CD4-positive, alpha-beta memory T cell (primary cell): ENCODE results near the gene GMDS. TPM values are rescaled to one million over a fixed set of nuclear protein-coding genes. Genes with fewer than 3 reads are reported as not detected.
A peak's percentile ranks its signal among the peaks of the same experiment; 100 is the strongest.

Experiments
- CTCF ChIA-PET: fragments of 350-600 bp; sonication (Branson Sonifier 250); formaldehyde crosslinking; loops from one replicate; lab custom pipeline; 2021; ENCODE audit warnings: inconsistent platforms; ENCODE audit not compliant: partially characterized antibody; lab: Charles Lee
- POLR2A ChIA-PET: fragments of 350-600 bp; sonication (Branson Sonifier 250); formaldehyde crosslinking; loops from one replicate; lab custom pipeline; 2021; ENCODE audit not compliant: partially characterized antibody; lab: Charles Lee
- DNase-seq, 5 donors: peaks; one replicate each; pipeline versions ENCODE4 v3.0.0 to v3.0.0-alpha.2; 2020 to 2022; ENCODE audit warnings: mixed read lengths in 1 of 5
- H3K27ac ChIP-seq: one replicate; pipeline ENCODE4 v1.7.0; 2013; ENCODE audit warnings: low read depth, low read length
- H3K27me3 ChIP-seq: 2 replicates; pipeline ENCODE4 v1.7.0; 2013; ENCODE audit warnings: mild to moderate bottlenecking, low read length, moderate library complexity; ENCODE audit not compliant: insufficient read depth
- H3K36me3 ChIP-seq: 2 replicates; pipeline ENCODE4 v1.7.0; 2013; ENCODE audit warnings: mild to moderate bottlenecking, low read length, moderate library complexity; ENCODE audit not compliant: insufficient read depth
- H3K4me1 ChIP-seq: 2 replicates; pipeline ENCODE4 v1.7.0; 2013; ENCODE audit warnings: mild to moderate bottlenecking, low read length, moderate library complexity; ENCODE audit not compliant: insufficient read depth
- H3K4me3 ChIP-seq, 2 donors: one replicate each; pipeline ENCODE4 v1.7.0; 2013; ENCODE audit warnings: low read length in 2 of 2, mild to moderate bottlenecking in 1 of 2
- H3K9me3 ChIP-seq, 2 donors: one replicate each; pipeline ENCODE4 v1.7.0; 2013; ENCODE audit warnings: low read length in 2 of 2, control low read depth in 1 of 2; ENCODE audit not compliant: control insufficient read depth in 1 of 2
- H3K27ac Mint-ChIP-seq, 7 donors: one replicate each; pipeline ENCODE4 v1.8.0; 2020 to 2021; ENCODE audit warnings: mixed read lengths in 7 of 7, mild to moderate bottlenecking in 6 of 7, inconsistent platforms in 3 of 7, moderate library complexity in 3 of 7
- H3K27me3 Mint-ChIP-seq, 2 donors: one replicate each; pipeline ENCODE4 v1.8.0; 2020 to 2021; ENCODE audit warnings: mixed read lengths in 2 of 2
- H3K36me3 Mint-ChIP-seq, 2 donors: one replicate each; pipeline ENCODE4 v1.8.0; 2020 to 2021; ENCODE audit warnings: mixed read lengths in 2 of 2, inconsistent platforms in 1 of 2, mild to moderate bottlenecking in 1 of 2
- H3K4me1 Mint-ChIP-seq, 4 donors: one replicate each; pipeline ENCODE4 v1.8.0; 2020 to 2021; ENCODE audit warnings: mixed read lengths in 4 of 4, mild to moderate bottlenecking in 1 of 4
- H3K4me3 Mint-ChIP-seq, 8 donors: one replicate each; pipeline ENCODE4 v1.8.0; 2020 to 2021; ENCODE audit warnings: mixed read lengths in 8 of 8, mild to moderate bottlenecking in 7 of 8, moderate library complexity in 6 of 8, inconsistent platforms in 3 of 8
- H3K9me3 Mint-ChIP-seq, 8 donors: one replicate each; pipeline ENCODE4 v1.8.0; 2020 to 2021; ENCODE audit warnings: mixed read lengths in 8 of 8, mild to moderate bottlenecking in 5 of 8, inconsistent platforms in 3 of 8, moderate library complexity in 1 of 8
- intact Hi-C: fragments of 100-400 bp; cut with micrococcal nuclease; formaldehyde crosslinking; loops from one replicate; pipeline ENCODE4 v1.15.1; 2023
- polyA plus RNA-seq, 2 donors: library from polyadenylated mRNA; unstranded; fragments of 300-500 nt; fragmentation: Illumina TruSeq; gene quantifications; one replicate each; pipeline ENCODE4 v1.2.3, GENCODE V29; 2021
- total RNA-seq, 2 experiments: library from RNA; stranded (reverse); gene quantifications; one replicate each; pipeline ENCODE4 v1.2.3, GENCODE V29; 2021

The GMDS gene
- total and polyA plus RNA-seq, 4 experiments from 2014 or later: 12.1 to 24.0 (median 15.2) TPM

- Mint-ChIP-seq H3K4me3 (no peak overlapping the region), H3K27me3 (no peaks in the 10 kb centered on the region), H3K36me3 (peaks cover 0 to 12% of the 10 kb centered on the region in 2 donors), H3K4me1 (peaks cover 5 to 17% (median 15%) of the 10 kb centered on the region in 4 donors), H3K27ac (no peak overlapping the region), H3K9me3 (peaks cover 7 to 17% (median 11%) of the 10 kb centered on the region in 8 donors)
- Histone ChIP-seq H3K9me3 (no peaks in the 10 kb centered on the region), H3K4me1 (no peaks in the 10 kb centered on the region), H3K36me3 (no peaks in the 10 kb centered on the region), H3K27ac (no peak overlapping the region), H3K27me3 (no peaks in the 10 kb centered on the region), H3K4me3 (no peak overlapping the region)
- DNase-seq: no peak
- POLR2A ChIA-PET: no interaction called here
- CTCF ChIA-PET: no interaction called here
- intact Hi-C loops: no loop called here
These were observed 65.5 kb downstream of the GMDS start for GRCh38 chr6:2179950-2180349.

DNA sequence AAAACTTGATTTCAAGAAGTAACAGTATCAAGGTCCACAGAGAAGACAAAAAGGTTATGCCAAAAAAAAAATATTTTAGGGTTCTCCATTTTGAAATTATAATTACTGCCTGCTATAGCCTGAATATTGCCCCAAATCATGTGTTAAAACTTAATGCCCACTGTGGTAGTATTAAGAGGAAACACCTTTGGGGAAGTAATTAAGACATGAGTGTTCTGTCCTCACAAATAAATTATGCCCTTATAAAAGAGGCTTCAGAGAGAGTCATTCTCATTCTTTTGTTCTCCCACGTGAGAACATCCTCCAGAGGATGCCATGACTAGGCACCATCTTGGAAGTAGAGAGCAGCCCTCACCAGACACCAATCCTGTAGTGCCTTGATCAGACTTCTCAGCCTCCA is 66.2 kb downstream of the GMDS start:
- no peak overlapping the region for H3K4me3 ChIP-seq
- Mint-ChIP-seq H3K36me3 (peaks cover 0 to 12% of the 10 kb centered on the region in 2 donors), H3K4me3 (no peak overlapping the region), H3K4me1 (peaks cover 5 to 19% (median 15%) of the 10 kb centered on the region in 4 donors), H3K27ac (no peak overlapping the region), H3K27me3 (no peaks in the 10 kb centered on the region), H3K9me3 (peaks cover 7 to 17% (median 11%) of the 10 kb centered on the region in 8 donors)
- H3K4me1 ChIP-seq: no peaks in the 10 kb centered on the region
- no peaks in the 10 kb centered on the region for H3K36me3 ChIP-seq
- ChIA-PET POLR2A (no interaction called here), CTCF (no interaction called here)
- no peak overlapping the region for H3K27ac ChIP-seq
- intact Hi-C loops: no loop called here
- H3K9me3 ChIP-seq: no peaks in the 10 kb centered on the region
- no peak for DNase-seq
- no peaks in the 10 kb centered on the region for H3K27me3 ChIP-seq

DNA sequence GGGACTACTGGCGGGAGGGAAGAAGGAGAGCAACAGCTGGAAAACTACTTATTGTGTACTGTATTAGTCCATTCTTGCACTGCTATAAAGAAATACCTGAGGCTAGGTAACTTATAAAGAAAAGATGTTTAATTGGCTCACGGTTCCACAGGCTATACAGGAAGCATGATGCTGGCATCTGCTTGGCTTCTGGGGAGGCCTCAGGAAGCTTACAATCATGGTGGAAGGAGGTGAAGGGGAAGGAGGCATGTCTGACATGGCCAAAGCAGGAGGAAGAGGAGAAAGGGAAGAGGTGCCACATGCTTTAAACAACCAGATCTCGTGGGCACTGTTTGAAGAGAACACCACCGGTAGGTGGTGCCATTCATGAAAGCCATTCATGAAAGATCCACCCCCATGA is 67.3 kb downstream of the GMDS start:
- H3K36me3 Mint-ChIP-seq: peaks cover 0 to 12% of the 10 kb centered on the region in 2 donors
- no peaks in the 10 kb centered on the region for H3K27me3 Mint-ChIP-seq
- H3K27ac ChIP-seq: no peak overlapping the region
- H3K4me3 Mint-ChIP-seq: no peak overlapping the region
- ChIA-PET POLR2A (no interaction called here), CTCF (no interaction called here)
- H3K27ac Mint-ChIP-seq: no peak overlapping the region
- H3K4me1 Mint-ChIP-seq: peaks cover 6 to 22% (median 22%) of the 10 kb centered on the region in 4 donors
- H3K9me3 Mint-ChIP-seq: peaks cover 7 to 17% (median 11%) of the 10 kb centered on the region in 8 donors
- intact Hi-C loops: no loop called here
- no peak for DNase-seq
- H3K4me1 ChIP-seq: no peaks in the 10 kb centered on the region
- no peak overlapping the region for H3K4me3 ChIP-seq
- no peaks in the 10 kb centered on the region for H3K9me3 ChIP-seq
- no peaks in the 10 kb centered on the region for H3K27me3 ChIP-seq
- no peaks in the 10 kb centered on the region for H3K36me3 ChIP-seq

DNA sequence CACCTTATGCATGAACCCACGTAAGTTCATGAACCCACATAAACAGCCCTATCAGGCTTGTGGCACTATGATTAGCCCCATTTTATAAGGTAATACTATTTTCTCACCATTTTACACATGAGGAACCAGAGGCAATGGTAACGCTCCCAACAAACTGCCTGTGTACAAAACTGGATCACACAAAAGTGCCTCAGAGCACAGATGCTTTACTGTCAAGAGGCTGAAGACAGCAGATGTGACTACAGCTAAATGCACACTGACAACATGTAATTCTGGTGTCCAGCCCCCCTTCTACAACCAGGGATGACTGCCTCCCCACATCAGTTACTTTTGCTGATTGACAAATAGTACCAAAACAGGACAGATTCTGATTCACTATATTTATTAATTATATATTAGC is 69.6 kb downstream of the GMDS start:
- CTCF ChIA-PET: interaction anchor here (0.5 kb wide), 1 partner anchor 33 kb away, joined by 3 read pairs; no protein-coding TSS in a partner anchor
- H3K9me3 Mint-ChIP-seq: peaks cover 5 to 17% (median 11%) of the 10 kb centered on the region in 8 donors
- POLR2A ChIA-PET: no interaction called here
- DNase-seq: no peak
- Histone ChIP-seq H3K4me1 (no peaks in the 10 kb centered on the region), H3K27ac (no peak overlapping the region), H3K27me3 (no peaks in the 10 kb centered on the region), H3K4me3 (no peak overlapping the region), H3K36me3 (no peaks in the 10 kb centered on the region), H3K9me3 (no peaks in the 10 kb centered on the region)
- peaks cover 12 to 21% (median 19%) of the 10 kb centered on the region in 4 donors for H3K4me1 Mint-ChIP-seq
- H3K36me3 Mint-ChIP-seq: peaks cover 0 to 12% of the 10 kb centered on the region in 2 donors
- intact Hi-C loops: no loop called here
- H3K27ac Mint-ChIP-seq: no peak overlapping the region
- H3K4me3 Mint-ChIP-seq: no peak overlapping the region
- no peaks in the 10 kb centered on the region for H3K27me3 Mint-ChIP-seq

- no peaks in the 10 kb centered on the region for H3K27me3 ChIP-seq
- no peak overlapping the region for H3K4me3 Mint-ChIP-seq
- H3K27me3 Mint-ChIP-seq: no peaks in the 10 kb centered on the region
- peaks cover 0 to 11% of the 10 kb centered on the region in 2 donors for H3K36me3 Mint-ChIP-seq
- no peak for DNase-seq
- intact Hi-C loops: no loop called here
- H3K27ac Mint-ChIP-seq: peak overlapping the region in 1 of 7 donors; percentile 37
- POLR2A ChIA-PET: no interaction called here
- no peaks in the 10 kb centered on the region for H3K36me3 ChIP-seq
- H3K9me3 Mint-ChIP-seq: peaks cover 5 to 11% (median 10%) of the 10 kb centered on the region in 8 donors
- H3K4me1 ChIP-seq: no peaks in the 10 kb centered on the region
- no peak overlapping the region for H3K27ac ChIP-seq
- no peak overlapping the region for H3K4me3 ChIP-seq
- CTCF ChIA-PET: no interaction called here
- H3K9me3 ChIP-seq: no peaks in the 10 kb centered on the region
- H3K4me1 Mint-ChIP-seq: peaks cover 12 to 20% (median 18%) of the 10 kb centered on the region in 4 donors
These were observed 72.0 kb downstream of the GMDS start for GRCh38 chr6:2173203-2173961.

- H3K27ac ChIP-seq: no peak overlapping the region
- peak overlapping the region in 1 of 8 donors; percentile 18 for H3K4me3 Mint-ChIP-seq
- POLR2A ChIA-PET: no interaction called here
- intact Hi-C loops: no loop called here
- H3K36me3 ChIP-seq: no peaks in the 10 kb centered on the region
- no peaks in the 10 kb centered on the region for H3K27me3 Mint-ChIP-seq
- H3K36me3 Mint-ChIP-seq: no peaks in the 10 kb centered on the region
- H3K27ac Mint-ChIP-seq: no peak overlapping the region
- no peaks in the 10 kb centered on the region for H3K27me3 ChIP-seq
- no peaks in the 10 kb centered on the region for H3K9me3 ChIP-seq
- peaks cover 11 to 16% (median 14%) of the 10 kb centered on the region in 4 donors for H3K4me1 Mint-ChIP-seq
- no peak overlapping the region for H3K4me3 ChIP-seq
- H3K4me1 ChIP-seq: no peaks in the 10 kb centered on the region
- no peaks in the 10 kb centered on the region for H3K9me3 Mint-ChIP-seq
- no peak for DNase-seq
- CTCF ChIA-PET: no interaction called here
These were observed 73.7 kb downstream of the GMDS start for GRCh38 chr6:2171728-2172127.

- Mint-ChIP-seq H3K27ac (no peak overlapping the region), H3K27me3 (no peaks in the 10 kb centered on the region), H3K9me3 (peaks cover 0 to 6% (median 0%) of the 10 kb centered on the region in 8 donors), H3K4me1 (peaks cover under 1 to 13% (median 11%) of the 10 kb centered on the region in 4 donors), H3K4me3 (no peak overlapping the region), H3K36me3 (no peaks in the 10 kb centered on the region)
- H3K4me3 ChIP-seq: no peak overlapping the region
- DNase-seq: no peak
- no peaks in the 10 kb centered on the region for H3K27me3 ChIP-seq
- intact Hi-C loops: no loop called here
- POLR2A ChIA-PET: no interaction called here
- no peaks in the 10 kb centered on the region for H3K9me3 ChIP-seq
- H3K27ac ChIP-seq: no peak overlapping the region
- no peaks in the 10 kb centered on the region for H3K4me1 ChIP-seq
- CTCF ChIA-PET: no interaction called here
- H3K36me3 ChIP-seq: no peaks in the 10 kb centered on the region
These were observed 76.9 kb downstream of the GMDS start for GRCh38 chr6:2168480-2168879.
